ENCODE measurements around the gene CPNE4. TPM values are rescaled to one million over a fixed set of nuclear protein-coding genes. Genes with fewer than 3 reads are reported as not detected.

The CPNE4 gene
- total RNA-seq: 0.53 TPM

GRCh38 chr3:132034486-132035464, at the start of gene CPNE4:
TSS of gene CPNE4 (minus strand) at chr3:132035014.

GRCh38 chr3:131502530-131503319, 532.1 kb downstream of the CPNE4 start, which contains the start of gene MRPL3:
TSS of gene MRPL3 (minus strand) at chr3:131502971. CDS start at chr3:131502821, 150 bp downstream.

Small RNA genes lying within 50 kb of the gene (small RNA-seq; reads per million reads assigned to genes)
- not detected for gene AC107027.2 (ENCODE audit: low replicate concordance)
- not detected for gene MIR5704 (ENCODE audit: low replicate concordance)

All from metanephros (tissue), 2 donors.